K562 (cell line): ENCODE data around the gene ZCWPW1. TPM values are rescaled to one million over a fixed set of nuclear protein-coding genes. Genes with fewer than 3 reads are reported as not detected.

Experiments
- AFF1 ChIP-seq, 2 experiments: fragments of 450-650 bp; IDR thresholded peaks; 2 replicates each; pipeline ENCODE4 v1.6.1; 2018; ENCODE audit warnings: mild to moderate bottlenecking in 2 of 2, low read depth in 1 of 2; ENCODE audit not compliant: partially characterized antibody in 2 of 2
- COPS2 ChIP-seq: fragments of 450-650 bp; conservative IDR thresholded peaks from 2 replicates; pipeline ENCODE4 v1.6.1; 2016; ENCODE audit warnings: mild to moderate bottlenecking, moderate library complexity
- CTCF ChIP-seq, 3 experiments: IDR thresholded peaks in 2 of 3; conservative IDR thresholded peaks in 1 of 3; 2 replicates each; pipeline ENCODE4 v1.5.1; 2011 to 2012; ENCODE audit warnings: low read length in 3 of 3, mild to moderate bottlenecking in 3 of 3, control low read depth in 2 of 3, improper control_type of control experiment in 1 of 3, inconsistent platforms in 1 of 3, low read depth in 1 of 3, mixed read lengths in 1 of 3, moderate library complexity in 1 of 3; ENCODE audit not compliant: insufficient read depth in 2 of 3
- FOXA1 ChIP-seq: fragments of 450-650 bp; IDR thresholded peaks from 2 replicates; pipeline ENCODE4 v1.6.1; 2016; ENCODE audit warnings: mild to moderate bottlenecking, borderline replicate concordance
- FOXP4 ChIP-seq: sonication (generic); formaldehyde crosslinking; IDR thresholded peaks from 2 replicates; pipeline ENCODE4 v1.8.0; 2022; ENCODE audit warnings: mild to moderate bottlenecking, missing genetic modification reagents, borderline replicate concordance
- GTF2F1 ChIP-seq: IDR thresholded peaks from 2 replicates; pipeline ENCODE4 v1.6.1; 2011; ENCODE audit warnings: low read depth, low read length, improper control_type of control experiment
- HCFC1 ChIP-seq: IDR thresholded peaks from 2 replicates; pipeline ENCODE4 v1.6.1; 2012; ENCODE audit warnings: low read depth, low read length, improper control_type of control experiment
- KHSRP ChIP-seq: fragments of 450-650 bp; IDR thresholded peaks from 2 replicates; pipeline ENCODE4 v1.6.1; 2017
- MBD2 ChIP-seq: sonication (generic); IDR thresholded peaks from 2 replicates; pipeline ENCODE4 v1.6.1; 2016; ENCODE audit warnings: low read depth, borderline replicate concordance
- NFIC ChIP-seq: fragments of 450-650 bp; IDR thresholded peaks from 2 replicates; pipeline ENCODE4 v1.6.1; 2017; ENCODE audit warnings: mild to moderate bottlenecking, inconsistent platforms
- RFX5 ChIP-seq: IDR thresholded peaks from 2 replicates; pipeline ENCODE4 v1.6.1; 2011; ENCODE audit warnings: low read depth, mild to moderate bottlenecking, improper control_type of control experiment, low read length
- RFX7 ChIP-seq: fragments of 250-450 bp; sonication (Bioruptor Pico); IDR thresholded peaks from 2 replicates; pipeline ENCODE4 v1.5.1; 2021; ENCODE audit warnings: mild to moderate bottlenecking
- SMC3 ChIP-seq: conservative IDR thresholded peaks from 2 replicates; pipeline ENCODE4 v1.6.1; 2011; ENCODE audit warnings: low read depth, low read length, improper control_type of control experiment; ENCODE audit not compliant: insufficient read depth
- TAF7 ChIP-seq: fragments of 450-650 bp; IDR thresholded peaks from 2 replicates; pipeline ENCODE4 v1.6.1; 2016; ENCODE audit warnings: missing genetic modification characterization, missing compliant biosample characterization
- TAF9B ChIP-seq: fragments of 450-650 bp; IDR thresholded peaks from 2 replicates; pipeline ENCODE4 v1.6.1; 2018; ENCODE audit warnings: mild to moderate bottlenecking; ENCODE audit not compliant: partially characterized antibody
- THRA ChIP-seq: fragments of 450-650 bp; IDR thresholded peaks from 2 replicates; pipeline ENCODE4 v1.6.1; 2017; ENCODE audit warnings: mild to moderate bottlenecking, moderate library complexity
- ZFP91 ChIP-seq: sonication (generic); formaldehyde crosslinking; IDR thresholded peaks from 2 replicates; pipeline ENCODE4 v1.8.0; 2022; ENCODE audit warnings: mild to moderate bottlenecking, missing genetic modification reagents
- ZNF324 ChIP-seq: fragments of 250-450 bp; sonication (Bioruptor Pico); IDR thresholded peaks from 2 replicates; pipeline ENCODE4 v1.4.0; 2020; ENCODE audit warnings: mild to moderate bottlenecking
- polyA plus RNA-seq, 8 experiments: library from polyadenylated mRNA; depleted of rRNA in 4 of 8; stranded (reverse) in 5 of 8; unstranded in 3 of 8; fragments of >200 nt; fragmentation: Nextera tagmentation in 2 of 8; fragmentation: Illumina TruSeq in 1 of 8; extraction: Ambion mirVana in 2 of 8; extraction: Trizol in 1 of 8; gene quantifications; 2 replicates each; pipeline versions ENCODE4 v1.2.1 to v1.2.3, GENCODE V29; 2011 to 2014; ENCODE audit warnings: inconsistent platforms in 1 of 8, missing spikeins in 1 of 8
- total RNA-seq, 7 experiments: library from RNA; depleted of rRNA in 6 of 7; stranded (reverse); fragments of >200 nt in 6 of 7; fragmentation: Illumina TruSeq in 2 of 7; extraction: Trizol in 2 of 7; gene quantifications; 2 replicates each; pipeline versions ENCODE4 v1.2.1 to v1.2.3, GENCODE V29; 2011 to 2021; ENCODE audit warnings: low replicate concordance in 1 of 7

ZCWPW1 gene
- total and polyA plus RNA-seq, 9 of the 15 experiments (the other 6 are each of a cell fraction or from before 2014, with no cell fraction given) = 0.18 to 1.7 (median 1.2) TPM

- TF ChIP-seq FOXP4 (CRISPR knock-in tag) = no peak
- TF ChIP-seq RFX5 = no peak
- TF ChIP-seq MBD2 = no peak
- no peak for TF ChIP-seq FOXA1
- TF ChIP-seq HCFC1 = no peak
- TF ChIP-seq ZFP91 (CRISPR knock-in tag) = no peak
- no peak for TF ChIP-seq KHSRP
- no peak for TF ChIP-seq COPS2
- no peak for TF ChIP-seq TAF7
- TF ChIP-seq THRA = no peak
- no peak for TF ChIP-seq TAF9B
- TF ChIP-seq RFX7 = no peak
- TF ChIP-seq ZNF324 = no peak
- no peak for TF ChIP-seq AFF1 (IDR thresholded peaks at IDR 0.05; ENCODE audit: low read depth in 1 of 2, partially characterized antibody in 2 of 2)
- TF ChIP-seq NFIC = peak; percentile 52; the same call in 1 of the 2 replicates
- TF ChIP-seq CTCF (IDR thresholded peaks at IDR 0.05 in 2 of 3, conservative IDR thresholded peaks at IDR 0.05 in 1 of 3; ENCODE audit: insufficient read depth in 2 of 3, low read depth in 1 of 3, low read length in 3 of 3) = peak; percentile 69 to 84 (median 84)
- peak; percentile 62 for TF ChIP-seq SMC3
- TF ChIP-seq GTF2F1 = no peak
These were observed 37.3 kb upstream of the ZCWPW1 start (continued) for GRCh38 chr7:100465702-100466311.
